HEK293 (cell line): ENCODE results near the gene ZNHIT3.

ENCODE experiments used
- CTCF ChIA-PET: fragments of 350-600 bp; formaldehyde crosslinking; extraction: SDS; loops from one replicate; lab custom pipeline; 2021; ENCODE audit warnings: antibody characterized with exemption; lab: Yijun Ruan, JAX
- POLR2A ChIA-PET: fragments of 300-600 bp; formaldehyde crosslinking; extraction: SDS; loops from one replicate; lab custom pipeline; 2020; ENCODE audit warnings: antibody characterized with exemption, inconsistent platforms; lab: Yijun Ruan, JAX
- H3K27ac ChIP-seq: fragments of 200-500 bp; sonication (Bioruptor generic); 2 replicates; pipeline ENCODE4 v1.5.1; 2014; ENCODE audit warnings: low read depth, low read length, control low read depth, inconsistent platforms; ENCODE audit errors: extremely low read depth
- H3K36me3 ChIP-seq, 2 experiments: fragments of 200-500 bp in 1 of 2; sonication (Bioruptor generic) in 1 of 2; 1 replicate in 1 of 2; 2 replicates in 1 of 2; pipeline ENCODE4 v1.5.1; 2014 to 2017; ENCODE audit warnings: inconsistent platforms in 2 of 2, low read length in 2 of 2; ENCODE audit not compliant: control insufficient read depth in 2 of 2, insufficient read depth in 1 of 2
- H3K4me1 ChIP-seq: fragments of 200-500 bp; sonication (Bioruptor generic); 2 replicates; pipeline ENCODE4 v1.5.1; 2014; ENCODE audit warnings: mild to moderate bottlenecking, low read length, inconsistent platforms; ENCODE audit not compliant: control insufficient read depth, insufficient read depth
- H3K4me3 ChIP-seq: 2 replicates; pipeline ENCODE4 v1.5.1; 2011; ENCODE audit warnings: low read depth, mild to moderate bottlenecking, control low read depth, low read length, moderate library complexity
- H3K9me3 ChIP-seq: fragments of 200-500 bp; sonication (Bioruptor generic); 2 replicates; pipeline ENCODE4 v1.5.1; 2014; ENCODE audit warnings: low read depth, low read length, inconsistent platforms; ENCODE audit not compliant: control insufficient read depth, insufficient read depth
- CTCF ChIP-seq: fragments of 450-650 bp; formaldehyde crosslinking; IDR thresholded peaks from 2 replicates; pipeline ENCODE4 v1.5.1; 2016; ENCODE audit warnings: missing biosample characterization, missing genetic modification characterization
- GLIS1 ChIP-seq: fragments of 450-650 bp; formaldehyde crosslinking; IDR thresholded peaks from 2 replicates; pipeline ENCODE4 v1.5.1; 2016; ENCODE audit warnings: missing biosample characterization, missing genetic modification characterization
- KLF10 ChIP-seq: fragments of 450-650 bp; IDR thresholded peaks from 2 replicates; pipeline ENCODE4 v1.5.1; 2018; ENCODE audit warnings: missing biosample characterization, mild to moderate bottlenecking, missing genetic modification characterization
- PRDM1 ChIP-seq: fragments of 450-650 bp; formaldehyde crosslinking; IDR thresholded peaks from 2 replicates; pipeline ENCODE4; 2016; ENCODE audit warnings: missing biosample characterization, missing genetic modification characterization
- REST ChIP-seq: fragments of 450-650 bp; formaldehyde crosslinking; IDR thresholded peaks from 2 replicates; pipeline ENCODE4 v1.5.1; 2016; ENCODE audit warnings: missing biosample characterization, missing genetic modification characterization
- SETDB1 ChIP-seq: IDR thresholded peaks from one replicate; pipeline ENCODE4 v1.6.1; 2017; ENCODE audit warnings: mild to moderate bottlenecking, low read length, moderate library complexity, mixed read lengths; ENCODE audit not compliant: insufficient read length
- SP7 ChIP-seq: fragments of 450-650 bp; formaldehyde crosslinking; IDR thresholded peaks from 2 replicates; pipeline ENCODE4 v1.5.1; 2016; ENCODE audit warnings: missing biosample characterization, missing genetic modification characterization
- ZFP69B ChIP-seq: fragments of 450-650 bp; formaldehyde crosslinking; IDR thresholded peaks from 2 replicates; pipeline ENCODE4 v1.5.1; 2016; ENCODE audit warnings: missing biosample characterization, missing genetic modification characterization
- ZIC2 ChIP-seq: fragments of 450-650 bp; formaldehyde crosslinking; IDR thresholded peaks from 2 replicates; pipeline ENCODE4 v1.5.1; 2016; ENCODE audit warnings: missing biosample characterization, missing genetic modification characterization
- ZNF121 ChIP-seq: fragments of 450-650 bp; formaldehyde crosslinking; IDR thresholded peaks from 2 replicates; pipeline ENCODE4 v1.5.1; 2016; ENCODE audit warnings: missing biosample characterization, missing genetic modification characterization
- ZNF132 ChIP-seq: fragments of 450-650 bp; formaldehyde crosslinking; IDR thresholded peaks from 2 replicates; pipeline ENCODE4 v1.5.1; 2017; ENCODE audit warnings: missing biosample characterization, missing genetic modification characterization, borderline replicate concordance
- ZNF133 ChIP-seq: fragments of 450-650 bp; formaldehyde crosslinking; IDR thresholded peaks from 2 replicates; pipeline ENCODE4 v1.5.1; 2016; ENCODE audit warnings: missing biosample characterization, missing genetic modification characterization
- ZNF140 ChIP-seq: fragments of 450-650 bp; formaldehyde crosslinking; IDR thresholded peaks from 2 replicates; pipeline ENCODE4 v1.5.1; 2016; ENCODE audit warnings: missing biosample characterization, missing genetic modification characterization
- ZNF184 ChIP-seq: fragments of 450-650 bp; IDR thresholded peaks from 2 replicates; pipeline ENCODE4 v1.5.1; 2018; ENCODE audit warnings: missing biosample characterization, mild to moderate bottlenecking, missing genetic modification characterization
- ZNF214 ChIP-seq: fragments of 450-650 bp; formaldehyde crosslinking; IDR thresholded peaks from 2 replicates; pipeline ENCODE4 v1.5.1; 2017; ENCODE audit warnings: missing biosample characterization, mild to moderate bottlenecking, missing genetic modification characterization, borderline replicate concordance
- ZNF302 ChIP-seq: fragments of 450-650 bp; formaldehyde crosslinking; IDR thresholded peaks from 2 replicates; pipeline ENCODE4 v1.5.1; 2016; ENCODE audit warnings: missing biosample characterization, missing genetic modification characterization, low read depth
- ZNF521 ChIP-seq: fragments of 450-650 bp; formaldehyde crosslinking; IDR thresholded peaks from 2 replicates; pipeline ENCODE4 v1.5.1; 2017; ENCODE audit warnings: missing biosample characterization, mild to moderate bottlenecking, missing genetic modification characterization
- ZNF580 ChIP-seq: fragments of 450-650 bp; formaldehyde crosslinking; IDR thresholded peaks from 2 replicates; pipeline ENCODE4 v1.5.1; 2016; ENCODE audit warnings: missing biosample characterization, missing genetic modification characterization
- ZNF600 ChIP-seq: fragments of 450-650 bp; formaldehyde crosslinking; IDR thresholded peaks from 2 replicates; pipeline ENCODE4 v1.5.1; 2016; ENCODE audit warnings: missing biosample characterization, missing genetic modification characterization
- ZNF660 ChIP-seq: fragments of 450-650 bp; IDR thresholded peaks from 2 replicates; pipeline ENCODE4 v1.5.1; 2018; ENCODE audit warnings: missing biosample characterization, mild to moderate bottlenecking, missing genetic modification characterization
- ZNF701 ChIP-seq: fragments of 450-650 bp; formaldehyde crosslinking; IDR thresholded peaks from 2 replicates; pipeline ENCODE4 v1.5.1; 2016; ENCODE audit warnings: missing biosample characterization, missing genetic modification characterization
- TF ChIP-seq, protein P1 (sequence below): fragments of 450-650 bp; formaldehyde crosslinking; IDR thresholded peaks from 2 replicates; pipeline ENCODE4 v1.5.1; 2016; ENCODE audit warnings: missing biosample characterization, missing genetic modification characterization
- TF ChIP-seq, protein P2 (sequence below): fragments of 450-650 bp; formaldehyde crosslinking; IDR thresholded peaks from 2 replicates; pipeline ENCODE4 v1.5.1; 2017; ENCODE audit warnings: missing biosample characterization, missing genetic modification characterization
- TF ChIP-seq, protein P3 (sequence below): fragments of 450-650 bp; formaldehyde crosslinking; IDR thresholded peaks from 2 replicates; pipeline ENCODE4 v1.5.1; 2017; ENCODE audit warnings: missing biosample characterization, missing genetic modification characterization
- TF ChIP-seq, protein P4 (sequence below): fragments of 450-650 bp; formaldehyde crosslinking; IDR thresholded peaks from 2 replicates; pipeline ENCODE4 v1.5.1; 2016; ENCODE audit warnings: missing biosample characterization, missing genetic modification characterization

Gene ZNHIT3

GRCh38 chr17:36463916-36464764 is 22.3 kb upstream of the ZNHIT3 start (continued):
- peak; percentile 45; the same call in 1 of the 2 replicates for TF ChIP-seq KLF10 (tag by site-specific recombination)
- no peak for TF ChIP-seq PRDM1
- no peak for TF ChIP-seq ZNF184 (tag by site-specific recombination)
- TF ChIP-seq ZNF660 (tag by site-specific recombination): peak; percentile 68
- TF ChIP-seq ZNF121: no peak
- TF ChIP-seq ZNF701 (tag by site-specific recombination): no peak
- TF ChIP-seq REST (tag by site-specific recombination): peak; percentile 98
- 0 out of 2 replicates have a peak, but pooled peaks have one; percentile 9 for TF ChIP-seq CTCF (tag by site-specific recombination)
- TF ChIP-seq ZNF132: no peak
- TF ChIP-seq, protein P1, sequence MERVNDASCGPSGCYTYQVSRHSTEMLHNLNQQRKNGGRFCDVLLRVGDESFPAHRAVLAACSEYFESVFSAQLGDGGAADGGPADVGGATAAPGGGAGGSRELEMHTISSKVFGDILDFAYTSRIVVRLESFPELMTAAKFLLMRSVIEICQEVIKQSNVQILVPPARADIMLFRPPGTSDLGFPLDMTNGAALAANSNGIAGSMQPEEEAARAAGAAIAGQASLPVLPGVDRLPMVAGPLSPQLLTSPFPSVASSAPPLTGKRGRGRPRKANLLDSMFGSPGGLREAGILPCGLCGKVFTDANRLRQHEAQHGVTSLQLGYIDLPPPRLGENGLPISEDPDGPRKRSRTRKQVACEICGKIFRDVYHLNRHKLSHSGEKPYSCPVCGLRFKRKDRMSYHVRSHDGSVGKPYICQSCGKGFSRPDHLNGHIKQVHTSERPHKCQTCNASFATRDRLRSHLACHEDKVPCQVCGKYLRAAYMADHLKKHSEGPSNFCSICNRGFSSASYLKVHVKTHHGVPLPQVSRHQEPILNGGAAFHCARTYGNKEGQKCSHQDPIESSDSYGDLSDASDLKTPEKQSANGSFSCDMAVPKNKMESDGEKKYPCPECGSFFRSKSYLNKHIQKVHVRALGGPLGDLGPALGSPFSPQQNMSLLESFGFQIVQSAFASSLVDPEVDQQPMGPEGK (tag by site-specific recombination): peak; percentile 59; the same call in 1 of the 2 replicates
- TF ChIP-seq, protein P2, sequence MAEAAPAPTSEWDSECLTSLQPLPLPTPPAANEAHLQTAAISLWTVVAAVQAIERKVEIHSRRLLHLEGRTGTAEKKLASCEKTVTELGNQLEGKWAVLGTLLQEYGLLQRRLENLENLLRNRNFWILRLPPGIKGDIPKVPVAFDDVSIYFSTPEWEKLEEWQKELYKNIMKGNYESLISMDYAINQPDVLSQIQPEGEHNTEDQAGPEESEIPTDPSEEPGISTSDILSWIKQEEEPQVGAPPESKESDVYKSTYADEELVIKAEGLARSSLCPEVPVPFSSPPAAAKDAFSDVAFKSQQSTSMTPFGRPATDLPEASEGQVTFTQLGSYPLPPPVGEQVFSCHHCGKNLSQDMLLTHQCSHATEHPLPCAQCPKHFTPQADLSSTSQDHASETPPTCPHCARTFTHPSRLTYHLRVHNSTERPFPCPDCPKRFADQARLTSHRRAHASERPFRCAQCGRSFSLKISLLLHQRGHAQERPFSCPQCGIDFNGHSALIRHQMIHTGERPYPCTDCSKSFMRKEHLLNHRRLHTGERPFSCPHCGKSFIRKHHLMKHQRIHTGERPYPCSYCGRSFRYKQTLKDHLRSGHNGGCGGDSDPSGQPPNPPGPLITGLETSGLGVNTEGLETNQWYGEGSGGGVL (tag by site-specific recombination): no peak
- TF ChIP-seq SETDB1: no peak
- no peak for TF ChIP-seq ZNF521 (tag by site-specific recombination)
- TF ChIP-seq ZNF600 (tag by site-specific recombination): 0 out of 2 replicates have a peak, but pooled peaks have one; percentile 38
- TF ChIP-seq ZNF580: no peak
- TF ChIP-seq ZIC2: no peak
- TF ChIP-seq GLIS1 (tag by site-specific recombination): peak; percentile 32
- TF ChIP-seq, all 188 proteins: peak for 18

GRCh38 chr17:36464765-36465088 is 21.8 kb upstream of the ZNHIT3 start:
- H3K36me3 ChIP-seq: no peaks in the 10 kb centered on the region
- no peak overlapping the region for H3K4me3 ChIP-seq
- H3K27ac ChIP-seq: no peak overlapping the region
- POLR2A ChIA-PET: no interaction called here
- no peaks in the 10 kb centered on the region for H3K4me1 ChIP-seq
- CTCF ChIA-PET: no interaction called here
- H3K9me3 ChIP-seq: no peaks in the 10 kb centered on the region
- TF ChIP-seq, protein P3, sequence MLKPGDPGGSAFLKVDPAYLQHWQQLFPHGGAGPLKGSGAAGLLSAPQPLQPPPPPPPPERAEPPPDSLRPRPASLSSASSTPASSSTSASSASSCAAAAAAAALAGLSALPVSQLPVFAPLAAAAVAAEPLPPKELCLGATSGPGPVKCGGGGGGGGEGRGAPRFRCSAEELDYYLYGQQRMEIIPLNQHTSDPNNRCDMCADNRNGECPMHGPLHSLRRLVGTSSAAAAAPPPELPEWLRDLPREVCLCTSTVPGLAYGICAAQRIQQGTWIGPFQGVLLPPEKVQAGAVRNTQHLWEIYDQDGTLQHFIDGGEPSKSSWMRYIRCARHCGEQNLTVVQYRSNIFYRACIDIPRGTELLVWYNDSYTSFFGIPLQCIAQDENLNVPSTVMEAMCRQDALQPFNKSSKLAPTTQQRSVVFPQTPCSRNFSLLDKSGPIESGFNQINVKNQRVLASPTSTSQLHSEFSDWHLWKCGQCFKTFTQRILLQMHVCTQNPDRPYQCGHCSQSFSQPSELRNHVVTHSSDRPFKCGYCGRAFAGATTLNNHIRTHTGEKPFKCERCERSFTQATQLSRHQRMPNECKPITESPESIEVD: no peak
- TF ChIP-seq ZNF302 (no peak), ZFP69B (tag by site-specific recombination) (no peak), SP7 (no peak), ZNF214 (tag by site-specific recombination) (no peak), ZNF133 (tag by site-specific recombination) (no peak), ZNF140 (tag by site-specific recombination) (no peak)
- TF ChIP-seq, protein P4, sequence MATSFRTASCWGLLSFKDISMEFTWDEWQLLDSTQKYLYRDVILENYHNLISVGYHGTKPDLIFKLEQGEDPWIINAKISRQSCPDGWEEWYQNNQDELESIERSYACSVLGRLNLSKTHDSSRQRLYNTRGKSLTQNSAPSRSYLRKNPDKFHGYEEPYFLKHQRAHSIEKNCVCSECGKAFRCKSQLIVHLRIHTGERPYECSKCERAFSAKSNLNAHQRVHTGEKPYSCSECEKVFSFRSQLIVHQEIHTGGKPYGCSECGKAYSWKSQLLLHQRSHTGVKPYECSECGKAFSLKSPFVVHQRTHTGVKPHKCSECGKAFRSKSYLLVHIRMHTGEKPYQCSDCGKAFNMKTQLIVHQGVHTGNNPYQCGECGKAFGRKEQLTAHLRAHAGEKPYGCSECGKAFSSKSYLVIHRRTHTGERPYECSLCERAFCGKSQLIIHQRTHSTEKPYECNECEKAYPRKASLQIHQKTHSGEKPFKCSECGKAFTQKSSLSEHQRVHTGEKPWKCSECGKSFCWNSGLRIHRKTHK: no peak
